GM18508 (cell line): ENCODE results near the gene CYP21A2.
"Not testable (repeated sequence)": the region's sequence is repeated elsewhere in the genome, so short reads cannot be mapped to it uniquely, and the experiment has no call there.

Experiments used
- ATAC-seq: cut with Tn5 transposase; IDR thresholded peaks from one replicate; pipeline ENCODE4 v1.9.1; 2021; ENCODE audit warnings: moderate number of reproducible peaks; ENCODE audit not compliant: insufficient read depth, unreplicated experiment

The CYP21A2 gene

GRCh38 chr6:32049736-32050135, 11.5 kb downstream of the CYP21A2 start:
- not testable (repeated sequence) for ATAC-seq

GRCh38 chr6:32050562-32050961, 12.3 kb downstream of the CYP21A2 start:
- no peak for ATAC-seq

GRCh38 chr6:32052626-32053025, 14.4 kb downstream of the CYP21A2 start:
- ATAC-seq, result not testable (repeated sequence)

GRCh38 chr6:32053314-32053713, 15.1 kb downstream of the CYP21A2 start:
- ATAC-seq, result not testable (repeated sequence)

- not testable (repeated sequence) for ATAC-seq
Measured at GRCh38 chr6:32055756-32056155, 17.5 kb downstream of the CYP21A2 start.

- ATAC-seq, result no peak
Measured at GRCh38 chr6:32056254-32056653, 18.0 kb downstream of the CYP21A2 start.

- no peak for ATAC-seq
Measured at GRCh38 chr6:32057966-32058365, 19.8 kb downstream of the CYP21A2 start.

GRCh38 chr6:32058511-32058963, 20.3 kb downstream of the CYP21A2 start:
- no peak for ATAC-seq

- no peak for ATAC-seq
Measured at GRCh38 chr6:32060966-32061655, 22.9 kb downstream of the CYP21A2 start.

GRCh38 chr6:32064706-32065105, 26.5 kb downstream of the CYP21A2 start:
- ATAC-seq, result no peak

- ATAC-seq, result not testable (repeated sequence)
Measured at GRCh38 chr6:32067521-32067920, 29.3 kb downstream of the CYP21A2 start.

- ATAC-seq, result not testable (repeated sequence)
Measured at GRCh38 chr6:32068315-32068714, 30.1 kb downstream of the CYP21A2 start.

- no peak for ATAC-seq
Measured at GRCh38 chr6:32068867-32069266, 30.7 kb downstream of the CYP21A2 start.

- ATAC-seq, result no peak
Measured at GRCh38 chr6:32069460-32069859, 31.2 kb downstream of the CYP21A2 start.

GRCh38 chr6:32069878-32070515, 31.8 kb downstream of the CYP21A2 start:
- ATAC-seq, result no peak

GRCh38 chr6:32070814-32071543, 32.8 kb downstream of the CYP21A2 start:
- no peak for ATAC-seq

GRCh38 chr6:32073101-32073500, 34.9 kb downstream of the CYP21A2 start:
- no peak for ATAC-seq

- no peak for ATAC-seq
Measured at GRCh38 chr6:32073613-32074012, 35.4 kb downstream of the CYP21A2 start.

- ATAC-seq, result no peak
Measured at GRCh38 chr6:32074996-32075532, 36.8 kb downstream of the CYP21A2 start.

- ATAC-seq, result no peak
Measured at GRCh38 chr6:32075781-32076180, 37.6 kb downstream of the CYP21A2 start.

- ATAC-seq, result no peak
Measured at GRCh38 chr6:32076321-32076809, 38.1 kb downstream of the CYP21A2 start.
